Fibroblast of pulmonary artery (primary cell): ENCODE measurements around the gene PANK2.

Experiments used
- DNase-seq: peaks from one replicate; pipeline ENCODE4 v3.0.0-alpha.2; 2010; ENCODE audit warnings: low read depth
- H3K4me3 ChIP-seq: replicated peaks from 2 replicates; pipeline ENCODE4 v1.5.1; 2011; ENCODE audit warnings: low read depth, mild to moderate bottlenecking, control low read depth, low read length, moderate library complexity
- CTCF ChIP-seq: IDR thresholded peaks from 2 replicates; pipeline ENCODE4 v1.5.1; 2011; ENCODE audit warnings: mild to moderate bottlenecking, control low read depth, low read length, inconsistent platforms; ENCODE audit errors: missing control alignments

Gene PANK2

DNA sequence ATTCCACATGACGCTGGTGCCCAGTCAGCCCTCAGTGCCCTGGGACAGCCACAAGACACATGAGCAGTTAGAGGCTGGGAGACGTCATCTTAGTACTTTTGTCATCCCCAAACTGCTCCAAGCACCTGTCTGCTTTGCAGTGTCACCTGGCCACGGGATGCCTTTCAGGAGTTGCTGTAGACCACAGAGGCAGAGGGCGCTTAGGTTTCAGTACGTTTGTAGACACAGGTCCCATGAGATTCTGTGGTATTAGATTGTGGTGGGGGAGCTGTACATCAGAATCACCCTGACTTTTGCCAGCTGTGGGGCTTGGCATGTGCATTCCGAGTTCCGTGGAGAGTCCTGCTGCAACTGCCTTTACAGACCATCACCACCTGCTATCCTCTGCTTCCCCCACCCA, 25.9 kb upstream of the PANK2 start:
- TF ChIP-seq CTCF = no peak
- DNase-seq = no peak
- no peak overlapping the region for H3K4me3 ChIP-seq

- no peak for TF ChIP-seq CTCF
- no peak overlapping the region for H3K4me3 ChIP-seq
- DNase-seq = no peak
Measured at GRCh38 chr20:3864518-3864917, 24.7 kb upstream of the PANK2 start.

- no peak for TF ChIP-seq CTCF
- H3K4me3 ChIP-seq = no peak overlapping the region
- no peak for DNase-seq
Measured at GRCh38 chr20:3865152-3865886, 23.9 kb upstream of the PANK2 start.

- DNase-seq = no peak
- no peak overlapping the region for H3K4me3 ChIP-seq
- TF ChIP-seq CTCF = no peak
Measured at GRCh38 chr20:3865887-3866407, 23.2 kb upstream of the PANK2 start.

GRCh38 chr20:3866464-3866863, 22.7 kb upstream of the PANK2 start:
- DNase-seq = no peak
- TF ChIP-seq CTCF = no peak
- H3K4me3 ChIP-seq = no peak overlapping the region

GRCh38 chr20:3867802-3868201, 21.4 kb upstream of the PANK2 start:
- no peak overlapping the region for H3K4me3 ChIP-seq
- no peak for TF ChIP-seq CTCF
- DNase-seq = no peak

DNA sequence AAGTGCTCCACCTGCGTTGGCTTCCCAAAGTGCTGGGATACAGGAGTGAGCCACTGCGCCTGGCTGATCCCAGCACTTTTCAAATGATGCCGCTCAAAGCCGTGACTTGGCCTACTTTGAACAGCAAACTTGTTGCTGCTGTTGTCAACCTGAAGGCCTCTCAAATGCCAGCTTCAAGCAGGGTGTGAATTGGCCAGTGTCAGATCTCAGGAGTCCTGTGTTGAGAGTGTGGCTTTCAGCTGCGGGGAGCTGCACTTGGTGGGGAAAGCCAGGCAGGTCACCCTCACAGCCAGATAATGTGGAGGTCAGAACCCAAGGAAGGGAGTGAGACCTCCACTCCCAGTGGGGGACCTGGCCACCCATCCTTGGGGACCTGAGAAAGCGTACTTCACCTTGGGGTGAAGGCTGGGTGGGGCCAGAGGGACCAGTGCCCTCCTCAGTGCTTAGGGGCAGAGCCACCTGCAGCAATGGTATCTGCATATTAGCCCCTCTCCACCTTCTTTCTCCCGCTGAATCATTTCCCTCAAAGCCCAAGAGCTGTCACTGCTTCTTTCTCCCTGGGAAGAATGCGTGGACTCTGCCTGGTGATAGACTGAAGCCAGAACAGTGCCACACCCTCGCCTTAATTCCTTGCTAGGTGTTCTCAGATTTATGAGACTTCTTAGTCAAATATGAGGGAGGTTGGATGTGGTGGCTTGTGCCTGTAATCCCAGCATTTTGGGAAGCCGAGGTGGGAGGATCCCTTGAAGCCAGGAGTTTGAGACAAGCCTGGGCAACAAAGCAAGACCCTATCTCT, 19.1 kb upstream of the PANK2 start:
- no peak for TF ChIP-seq CTCF
- no peak overlapping the region for H3K4me3 ChIP-seq
- no peak for DNase-seq
